BJ (cell line): Measurements from ENCODE around the gene FCRL6. TPM values are rescaled to one million over a fixed set of nuclear protein-coding genes. Genes with fewer than 3 reads are reported as not detected.
A peak's percentile ranks its signal among the peaks of the same experiment; 100 is the strongest.

ENCODE experiments used
- CTCF ChIA-PET: fragments of 350-600 bp; formaldehyde crosslinking; extraction: SDS; loops from one replicate; lab custom pipeline; 2021; ENCODE audit warnings: antibody characterized with exemption, inconsistent platforms; lab: Yijun Ruan, JAX
- POLR2A ChIA-PET: fragments of 300-600 bp; sonication (Branson Sonifier 250); formaldehyde crosslinking; extraction: SDS; loops from one replicate; lab custom pipeline; 2021; ENCODE audit warnings: antibody characterized with exemption; lab: Charles Lee
- DNase-seq: peaks from one replicate; pipeline ENCODE4 v3.0.0-alpha.2; 2011; ENCODE audit warnings: low read depth
- H3K27me3 ChIP-seq: 2 replicates; pipeline ENCODE4 v1.6.0; 2011; ENCODE audit warnings: low read length; ENCODE audit not compliant: control insufficient read depth, insufficient read depth
- H3K36me3 ChIP-seq: 2 replicates; pipeline ENCODE4 v1.5.1; 2011; ENCODE audit warnings: low read length; ENCODE audit not compliant: control insufficient read depth, insufficient read depth
- H3K4me3 ChIP-seq: 2 replicates; pipeline ENCODE4 v1.5.1; 2011; ENCODE audit warnings: low read depth, mild to moderate bottlenecking, control low read depth, low read length
- polyA plus RNA-seq: library from polyadenylated mRNA; depleted of rRNA; stranded (reverse); fragments of >200 nt; gene quantifications from 2 replicates; pipeline ENCODE4 v1.2.3, GENCODE V29; 2011
- TF ChIP-seq, protein P1 (sequence below): IDR thresholded peaks from 2 replicates; pipeline ENCODE4 v1.5.1; 2011; ENCODE audit warnings: low read depth, mild to moderate bottlenecking, control low read depth, inconsistent platforms, low read length, moderate library complexity; ENCODE audit not compliant: insufficient read depth

Gene FCRL6
- polyA plus RNA-seq, 1 experiment: not detected

GRCh38 chr1:159786966-159787365 lies 15.2 kb upstream of the FCRL6 start:
- CTCF ChIA-PET: interaction anchor here (1.4 to 2.9 kb wide), 3 partner anchors 11 to 221 kb away, joined by 6 to 14 read pairs (median 13); no protein-coding TSS in a partner anchor
- TF ChIP-seq, protein P1, sequence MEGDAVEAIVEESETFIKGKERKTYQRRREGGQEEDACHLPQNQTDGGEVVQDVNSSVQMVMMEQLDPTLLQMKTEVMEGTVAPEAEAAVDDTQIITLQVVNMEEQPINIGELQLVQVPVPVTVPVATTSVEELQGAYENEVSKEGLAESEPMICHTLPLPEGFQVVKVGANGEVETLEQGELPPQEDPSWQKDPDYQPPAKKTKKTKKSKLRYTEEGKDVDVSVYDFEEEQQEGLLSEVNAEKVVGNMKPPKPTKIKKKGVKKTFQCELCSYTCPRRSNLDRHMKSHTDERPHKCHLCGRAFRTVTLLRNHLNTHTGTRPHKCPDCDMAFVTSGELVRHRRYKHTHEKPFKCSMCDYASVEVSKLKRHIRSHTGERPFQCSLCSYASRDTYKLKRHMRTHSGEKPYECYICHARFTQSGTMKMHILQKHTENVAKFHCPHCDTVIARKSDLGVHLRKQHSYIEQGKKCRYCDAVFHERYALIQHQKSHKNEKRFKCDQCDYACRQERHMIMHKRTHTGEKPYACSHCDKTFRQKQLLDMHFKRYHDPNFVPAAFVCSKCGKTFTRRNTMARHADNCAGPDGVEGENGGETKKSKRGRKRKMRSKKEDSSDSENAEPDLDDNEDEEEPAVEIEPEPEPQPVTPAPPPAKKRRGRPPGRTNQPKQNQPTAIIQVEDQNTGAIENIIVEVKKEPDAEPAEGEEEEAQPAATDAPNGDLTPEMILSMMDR: no peak
- Histone ChIP-seq H3K27me3 (peaks cover 2% of the 10 kb centered on the region; the same call in 1 of the 2 replicates), H3K36me3 (no peaks in the 10 kb centered on the region), H3K4me3 (no peak overlapping the region)
- POLR2A ChIA-PET: no interaction called here
- no peak for DNase-seq

- Histone ChIP-seq H3K27me3 (peaks cover 10% of the 10 kb centered on the region), H3K4me3 (no peak overlapping the region), H3K36me3 (no peaks in the 10 kb centered on the region)
- TF ChIP-seq, protein P1: peak; percentile 65
- no peak for DNase-seq
- ChIA-PET CTCF (interaction anchor here (0.7 to 2.9 kb wide), 13 partner anchors 8 to 598 kb away, joined by 3 to 33 read pairs (median 4); partner anchors contain the start of gene DUSP23), POLR2A (no interaction called here)
Observed at GRCh38 chr1:159790237-159790917, 11.8 kb upstream of the FCRL6 start.

GRCh38 chr1:159791031-159791430 lies 11.1 kb upstream of the FCRL6 start:
- no peak overlapping the region for H3K4me3 ChIP-seq
- no peaks in the 10 kb centered on the region for H3K36me3 ChIP-seq
- POLR2A ChIA-PET: no interaction called here
- CTCF ChIA-PET: interaction anchor here (18.1 kb wide), 1 partner anchor 100 kb away, joined by 590 read pairs; no protein-coding TSS in a partner anchor
- H3K27me3 ChIP-seq: peaks cover 16% of the 10 kb centered on the region
- DNase-seq: no peak
- TF ChIP-seq, protein P1: no peak

- ChIA-PET POLR2A (no interaction called here), CTCF (interaction anchor here (18.1 kb wide), 1 partner anchor 100 kb away, joined by 590 read pairs; no protein-coding TSS in a partner anchor)
- no peak overlapping the region for H3K4me3 ChIP-seq
- no peaks in the 10 kb centered on the region for H3K36me3 ChIP-seq
- DNase-seq: no peak
- H3K27me3 ChIP-seq: peaks cover 16% of the 10 kb centered on the region
- TF ChIP-seq, protein P1: no peak
Observed at GRCh38 chr1:159791461-159791860, 10.7 kb upstream of the FCRL6 start.

DNA sequence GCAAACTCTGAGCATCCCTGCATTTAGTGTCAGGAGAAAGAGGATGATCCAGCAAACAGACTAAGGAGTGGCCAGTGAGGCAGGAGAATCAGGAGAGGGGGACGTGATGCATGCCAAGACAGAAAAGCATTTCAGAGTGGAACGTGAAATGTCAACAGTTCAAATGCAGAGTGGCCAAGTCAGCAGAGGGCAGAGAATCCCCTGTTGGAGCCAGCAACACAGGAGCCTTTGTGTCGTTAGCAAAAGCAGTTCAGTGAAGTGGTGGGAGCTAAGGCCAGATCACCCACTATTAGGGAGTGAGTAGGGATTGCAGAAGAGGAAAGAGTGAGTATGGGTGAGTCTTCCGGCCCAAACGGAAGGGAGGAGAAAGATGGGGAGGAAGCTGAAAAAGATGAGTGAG lies 6.6 kb upstream of the FCRL6 start:
- DNase-seq: no peak
- ChIA-PET CTCF (interaction anchor here (1.2 to 18.1 kb wide), 3 partner anchors 11 to 212 kb away, joined by 3 to 590 read pairs (median 55); no protein-coding TSS in a partner anchor), POLR2A (no interaction called here)
- Histone ChIP-seq H3K4me3 (no peak overlapping the region), H3K27me3 (peaks cover 17% of the 10 kb centered on the region), H3K36me3 (no peaks in the 10 kb centered on the region)
- TF ChIP-seq, protein P1: no peak
